Endodermal cell (in vitro differentiated cells): ENCODE measurements around the gene RPTOR. TPM values are rescaled to one million over a fixed set of nuclear protein-coding genes. Genes with fewer than 3 reads are reported as not detected.

Source experiments
- DNase-seq: peaks from one replicate; pipeline ENCODE4 v3.0.0-alpha.2; 2017
- H3K27ac ChIP-seq: 2 replicates; pipeline ENCODE4 v1.5.1; 2013; ENCODE audit warnings: mild to moderate bottlenecking, low read depth, low read length, moderate library complexity
- H3K27me3 ChIP-seq: 2 replicates; pipeline ENCODE4 v1.6.1; 2013; ENCODE audit warnings: mild to moderate bottlenecking, low read length, moderate library complexity; ENCODE audit not compliant: insufficient read depth, control insufficient read depth, poor library complexity, severe bottlenecking
- H3K36me3 ChIP-seq: 2 replicates; pipeline ENCODE4 v1.7.0; 2013; ENCODE audit warnings: mild to moderate bottlenecking, low read length, moderate library complexity; ENCODE audit not compliant: control insufficient read depth, insufficient read depth
- H3K4me1 ChIP-seq: one replicate; pipeline ENCODE4 v1.7.0; 2013; ENCODE audit warnings: low read length; ENCODE audit not compliant: control insufficient read depth, insufficient read depth
- H3K4me3 ChIP-seq: 2 replicates; pipeline ENCODE4 v1.5.1; 2013; ENCODE audit warnings: mild to moderate bottlenecking, low read length, moderate library complexity
- H3K9ac ChIP-seq: 2 replicates; pipeline ENCODE4 v1.6.1; 2013; ENCODE audit warnings: mild to moderate bottlenecking, low read length, moderate library complexity; ENCODE audit not compliant: poor library complexity, severe bottlenecking; ENCODE audit errors: extremely low read depth
- H3K9me3 ChIP-seq: 2 replicates; pipeline ENCODE4 v1.6.1; 2013; ENCODE audit warnings: mild to moderate bottlenecking, low read length, moderate library complexity; ENCODE audit not compliant: control insufficient read depth
- H3K27ac Mint-ChIP-seq: 2 replicates; pipeline ENCODE4 v1.8.0; 2020; ENCODE audit warnings: mixed read lengths
- H3K27me3 Mint-ChIP-seq: 2 replicates; pipeline ENCODE4 v1.8.0; 2021; ENCODE audit warnings: mild to moderate bottlenecking, mixed read lengths; ENCODE audit not compliant: insufficient read depth
- H3K36me3 Mint-ChIP-seq: 2 replicates; pipeline ENCODE4 v1.8.0; 2020; ENCODE audit warnings: low read depth, mixed read lengths
- H3K4me1 Mint-ChIP-seq: 2 replicates; pipeline ENCODE4 v1.8.0; 2020; ENCODE audit warnings: mixed read lengths
- H3K4me3 Mint-ChIP-seq: 2 replicates; pipeline ENCODE4 v1.8.0; 2020; ENCODE audit warnings: mild to moderate bottlenecking, moderate library complexity, mixed read lengths
- H3K9me3 Mint-ChIP-seq: 2 replicates; pipeline ENCODE4 v1.8.0; 2020; ENCODE audit warnings: mild to moderate bottlenecking, mixed read lengths
- CTCF ChIP-seq: fragments of 200-600 bp; sonication (generic); conservative IDR thresholded peaks from 2 replicates; pipeline ENCODE4 v1.5.0; 2021; ENCODE audit warnings: antibody characterized with exemption, mild to moderate bottlenecking
- WGBS, 2 experiments: methylation state at CpG; one replicate each; pipeline versions ENCODE4 v1.1.5 to v1.1.7; 2013; ENCODE audit warnings: missing lambda C conversion rate in 2 of 2, mixed read lengths in 1 of 2; ENCODE audit not compliant: insufficient coverage in 1 of 2, insufficient read length in 1 of 2; 5-methylcytosine and 5-hydroxymethylcytosine counted together
- total RNA-seq, 2 donors: library from RNA; stranded (reverse); fragmentation: NEBNext Ultra II Directional in 1 of 2; extraction: Animal tissue kit (Norgen Biotek cat#: 25700) in 1 of 2; gene quantifications; 2 replicates in 1 of 2; 3 replicates in 1 of 2; pipeline ENCODE4 v1.2.1, GENCODE V29; 2021

RPTOR gene
- total RNA-seq, 2 donors from 2014 or later, result 45.1 to 53.4 TPM

DNA sequence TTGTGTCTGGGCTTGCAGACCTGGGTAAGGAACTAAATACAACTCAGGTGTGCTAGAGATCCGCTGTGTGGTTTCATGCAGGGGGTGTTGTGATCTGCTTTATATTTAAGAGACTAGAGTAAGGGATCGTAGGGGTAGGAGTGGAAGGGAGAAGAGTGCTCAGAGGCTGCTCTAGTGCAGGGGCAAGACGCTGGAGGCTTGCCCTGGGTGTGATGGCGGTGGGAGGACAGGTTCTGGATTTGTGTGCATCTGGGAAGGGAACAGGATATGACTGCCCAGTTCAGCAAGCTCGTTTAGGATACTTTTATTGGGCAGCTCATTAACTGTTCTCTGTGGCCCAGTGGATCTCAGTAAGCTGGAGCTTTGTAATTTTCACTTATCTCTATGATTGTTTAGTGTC is 47.6 kb downstream of the RPTOR start:
- peaks cover 5% of the 10 kb centered on the region for H3K4me1 ChIP-seq
- H3K4me3 ChIP-seq, result no peak overlapping the region
- no peaks in the 10 kb centered on the region for H3K27me3 Mint-ChIP-seq
- H3K27ac Mint-ChIP-seq, result peak overlapping the region; percentile 6
- H3K9me3 Mint-ChIP-seq, result no peaks in the 10 kb centered on the region
- H3K9me3 ChIP-seq, result no peaks in the 10 kb centered on the region
- H3K36me3 Mint-ChIP-seq, result peaks cover 2% of the 10 kb centered on the region
- H3K4me3 Mint-ChIP-seq, result no peak overlapping the region
- WGBS, 2 experiments, result 67 to 72% methylated on average over 2 to 5 of the region's 5 CpGs
- H3K27ac ChIP-seq, result no peak overlapping the region
- H3K27me3 ChIP-seq, result peaks cover 6% of the 10 kb centered on the region
- no peak for DNase-seq
- H3K9ac ChIP-seq, result no peak overlapping the region
- peaks cover 26% of the 10 kb centered on the region for H3K4me1 Mint-ChIP-seq
- no peaks in the 10 kb centered on the region for H3K36me3 ChIP-seq
- TF ChIP-seq CTCF, result no peak

DNA sequence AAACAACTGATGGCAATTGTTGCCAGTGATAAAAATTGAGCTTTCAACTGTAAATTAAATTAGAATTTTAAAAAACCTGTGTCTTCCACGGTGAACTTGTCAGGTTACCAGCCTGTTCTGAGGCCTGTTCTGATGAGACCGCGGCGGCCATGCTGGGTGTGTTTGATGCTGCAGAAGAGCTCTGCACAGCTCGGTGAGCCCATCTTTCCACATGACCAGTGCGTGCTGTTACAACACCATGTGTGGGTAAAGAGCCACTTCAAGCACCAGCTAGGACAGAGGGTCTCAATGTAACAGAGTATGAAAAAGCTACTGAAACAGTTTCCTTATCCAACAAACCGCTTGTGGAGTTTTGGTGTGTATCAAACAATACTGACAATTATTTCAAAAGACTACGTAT is 48.5 kb downstream of the RPTOR start:
- no peak for DNase-seq
- Histone ChIP-seq H3K9me3 (no peaks in the 10 kb centered on the region), H3K9ac (no peak overlapping the region), H3K4me3 (no peak overlapping the region), H3K27ac (no peak overlapping the region), H3K4me1 (peaks cover 5% of the 10 kb centered on the region), H3K27me3 (peaks cover 6% of the 10 kb centered on the region), H3K36me3 (no peaks in the 10 kb centered on the region)
- 94 to 98% methylated on average over 8 of the region's 8 CpGs for WGBS, 2 experiments
- Mint-ChIP-seq H3K4me1 (peaks cover 30% of the 10 kb centered on the region), H3K9me3 (no peaks in the 10 kb centered on the region), H3K4me3 (no peak overlapping the region), H3K27me3 (no peaks in the 10 kb centered on the region), H3K36me3 (no peaks in the 10 kb centered on the region), H3K27ac (no peak overlapping the region)
- no peak for TF ChIP-seq CTCF

- H3K36me3 ChIP-seq, result no peaks in the 10 kb centered on the region
- Mint-ChIP-seq H3K27me3 (no peaks in the 10 kb centered on the region), H3K36me3 (no peaks in the 10 kb centered on the region), H3K9me3 (no peaks in the 10 kb centered on the region), H3K27ac (no peak overlapping the region), H3K4me3 (no peak overlapping the region), H3K4me1 (peaks cover 40% of the 10 kb centered on the region)
- H3K9ac ChIP-seq, result no peak overlapping the region
- 96% methylated on average over 6 to 9 of the region's 9 CpGs for WGBS, 2 experiments
- no peak for DNase-seq
- peaks cover 6% of the 10 kb centered on the region for H3K27me3 ChIP-seq
- peaks cover 9% of the 10 kb centered on the region for H3K4me1 ChIP-seq
- no peak overlapping the region for H3K4me3 ChIP-seq
- no peaks in the 10 kb centered on the region for H3K9me3 ChIP-seq
- no peak for TF ChIP-seq CTCF
- no peak overlapping the region for H3K27ac ChIP-seq
Observed at GRCh38 chr17:80594431-80595269, 50.0 kb downstream of the RPTOR start.
